ENCODE data around the gene SPATA31D4. TPM values are rescaled to one million over a fixed set of nuclear protein-coding genes. Genes with fewer than 3 reads are reported as not detected.
"Not testable (repeated sequence)": the region's sequence is repeated elsewhere in the genome, so short reads cannot be mapped to it uniquely, and the experiment has no call there.

SPATA31D4 gene
- not detected for polyA plus RNA-seq (ENCODE audit: insufficient read length)

- not testable (repeated sequence) for DNase-seq
Measured at GRCh38 chr9:81928305-81928704, at the start of gene SPATA31D4. Gene SPATA31D4, plus strand, starts transcription at chr9:81928428. Its CDS starts 86 bp downstream, at chr9:81928514.

GRCh38 chr9:81878530-81878929 lies 49.7 kb upstream of the SPATA31D4 start:
- no peak for DNase-seq

GRCh38 chr9:81879501-81879916 lies 48.7 kb upstream of the SPATA31D4 start:
- no peak for DNase-seq

DNA sequence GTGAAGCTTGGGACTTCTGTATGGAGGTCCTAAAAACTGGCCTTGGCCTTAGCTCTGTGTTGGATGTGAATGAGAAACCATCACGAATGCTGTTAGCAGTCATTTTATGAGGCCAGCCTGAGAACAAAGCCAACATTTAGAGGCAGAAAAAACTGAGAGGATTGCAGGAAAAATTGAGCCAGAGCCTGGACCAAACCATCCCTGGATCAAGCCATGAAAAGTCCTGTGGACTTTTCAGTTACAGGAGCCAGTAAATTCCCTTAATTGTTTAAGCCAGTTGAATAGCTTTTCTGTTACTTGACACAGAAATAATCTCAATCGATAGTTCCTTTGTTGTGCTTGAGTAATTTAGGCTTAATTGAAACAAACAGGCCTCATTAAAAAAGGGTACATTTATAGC lies 42.6 kb upstream of the SPATA31D4 start:
- DNase-seq = no peak

DNA sequence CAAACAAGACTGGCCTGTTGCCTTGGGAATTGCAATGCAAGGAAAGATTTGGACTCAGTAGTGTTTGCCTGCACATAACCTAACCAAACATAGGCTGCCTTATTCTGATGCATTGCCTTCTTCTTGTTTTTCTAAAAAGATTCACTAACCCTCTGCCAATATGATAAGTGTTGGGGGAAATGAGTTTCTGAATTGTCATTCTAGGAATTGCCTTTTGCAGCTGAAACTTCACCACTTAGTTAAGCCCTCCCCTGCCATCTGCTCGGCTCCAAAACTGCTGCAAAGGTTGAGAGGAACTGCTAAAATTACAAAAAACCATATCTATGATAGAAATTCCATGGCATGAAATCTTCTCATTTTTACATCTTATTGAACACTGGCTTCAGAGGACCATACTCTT lies 41.6 kb upstream of the SPATA31D4 start:
- DNase-seq = no peak

- no peak for DNase-seq
Measured at GRCh38 chr9:81890104-81890503, 38.1 kb upstream of the SPATA31D4 start.

DNA sequence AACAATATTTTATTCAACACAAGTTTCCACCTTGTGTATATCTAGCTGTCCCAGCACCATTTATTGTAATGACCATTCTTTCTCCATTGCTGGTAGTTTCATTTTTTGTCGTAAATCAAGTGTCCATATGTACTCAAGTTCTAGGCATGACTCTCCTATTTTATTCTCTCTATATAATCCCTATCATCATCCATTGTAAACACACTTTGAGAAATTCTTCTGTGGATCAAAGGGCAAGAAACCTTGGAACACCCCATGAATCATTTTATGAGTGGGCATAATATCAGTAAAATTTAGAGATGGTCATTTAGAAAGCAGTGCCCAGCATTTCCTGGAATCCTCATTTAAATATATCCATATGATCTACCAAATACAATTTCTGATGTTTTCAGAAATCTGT lies 35.8 kb upstream of the SPATA31D4 start:
- no peak for DNase-seq

- DNase-seq = no peak
Measured at GRCh38 chr9:81893929-81894328, 34.3 kb upstream of the SPATA31D4 start.

GRCh38 chr9:81894891-81895290 lies 33.3 kb upstream of the SPATA31D4 start:
- DNase-seq = no peak

DNA sequence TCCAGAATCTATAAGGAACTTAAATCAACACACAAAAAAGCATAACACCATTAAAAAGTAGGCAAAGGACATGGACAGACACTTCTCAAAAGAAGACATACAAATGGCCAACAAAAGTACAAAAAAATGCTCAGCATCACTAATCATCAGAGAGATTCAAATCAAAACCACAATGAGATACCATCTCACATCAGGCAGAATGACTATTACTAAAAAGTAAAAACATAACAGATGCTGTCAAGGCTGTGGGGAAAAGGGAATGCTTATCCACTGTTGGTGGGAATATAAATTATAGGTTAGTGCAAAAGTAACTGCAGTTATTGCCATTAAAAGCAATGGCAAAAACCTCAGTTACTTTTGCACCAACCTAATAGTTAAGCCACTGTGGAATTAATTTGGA lies 32.2 kb upstream of the SPATA31D4 start:
- DNase-seq = no peak

- no peak for DNase-seq
Measured at GRCh38 chr9:81898851-81899250, 29.4 kb upstream of the SPATA31D4 start.

DNA sequence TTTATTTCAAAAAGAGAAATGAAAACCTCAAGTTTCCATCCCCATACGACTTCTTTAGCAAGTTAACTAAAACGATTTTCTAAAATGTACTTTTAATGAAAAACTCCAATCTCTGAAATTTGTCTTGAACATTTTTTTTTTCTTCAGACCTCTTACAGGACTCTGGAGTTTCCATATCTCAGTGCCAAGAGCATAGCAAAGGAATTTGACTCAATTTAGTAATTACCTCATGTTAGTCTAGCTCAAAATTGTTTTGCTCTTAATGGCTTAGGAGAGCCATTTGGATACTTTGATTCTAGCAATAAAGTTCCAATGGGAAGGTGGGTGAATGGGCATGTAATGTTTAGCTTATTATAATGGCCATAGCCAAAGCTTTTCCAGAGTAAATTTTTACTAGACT lies 26.0 kb upstream of the SPATA31D4 start:
- DNase-seq = peak; percentile 26

DNA sequence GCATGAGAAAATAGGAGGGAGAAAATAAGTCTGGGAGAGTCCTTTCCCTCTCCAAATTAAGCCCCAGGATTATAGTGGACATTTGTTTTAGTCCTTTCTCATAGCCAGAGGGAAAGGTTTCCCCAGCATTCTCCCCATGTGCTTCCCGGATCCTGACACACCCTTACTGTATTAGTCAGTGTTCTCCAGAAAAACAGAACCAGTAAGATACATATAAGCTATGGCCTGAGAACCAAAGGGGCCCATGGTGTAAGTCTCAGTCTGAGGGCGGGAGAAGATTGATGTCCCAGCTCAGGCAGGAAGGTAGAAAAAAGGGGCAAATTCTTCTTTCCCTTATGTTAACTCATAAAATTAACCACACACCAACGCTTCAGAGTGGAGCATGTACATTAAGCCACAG lies 25.6 kb upstream of the SPATA31D4 start:
- no peak for DNase-seq

DNA sequence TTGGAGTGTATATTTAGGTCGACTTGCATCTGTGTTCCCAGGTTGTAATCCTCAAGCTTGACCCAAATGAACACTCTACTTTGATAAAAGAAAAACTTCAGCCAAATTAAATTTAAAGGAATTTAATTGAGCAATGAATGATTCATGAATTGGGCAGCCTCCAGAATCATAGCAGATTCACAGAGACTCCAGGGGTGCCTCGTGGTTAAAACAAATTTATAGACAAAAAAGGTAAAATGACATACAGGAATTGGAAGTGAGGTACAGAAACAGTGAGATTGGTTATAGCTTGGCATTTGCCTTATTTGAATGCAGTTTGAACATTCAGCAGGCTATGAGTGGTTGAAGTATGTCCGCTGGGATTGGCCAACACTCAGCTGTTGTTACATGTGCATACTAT lies 21.6 kb upstream of the SPATA31D4 start:
- no peak for DNase-seq

GRCh38 chr9:81912135-81912534 lies 16.1 kb upstream of the SPATA31D4 start:
- no peak for DNase-seq

DNA sequence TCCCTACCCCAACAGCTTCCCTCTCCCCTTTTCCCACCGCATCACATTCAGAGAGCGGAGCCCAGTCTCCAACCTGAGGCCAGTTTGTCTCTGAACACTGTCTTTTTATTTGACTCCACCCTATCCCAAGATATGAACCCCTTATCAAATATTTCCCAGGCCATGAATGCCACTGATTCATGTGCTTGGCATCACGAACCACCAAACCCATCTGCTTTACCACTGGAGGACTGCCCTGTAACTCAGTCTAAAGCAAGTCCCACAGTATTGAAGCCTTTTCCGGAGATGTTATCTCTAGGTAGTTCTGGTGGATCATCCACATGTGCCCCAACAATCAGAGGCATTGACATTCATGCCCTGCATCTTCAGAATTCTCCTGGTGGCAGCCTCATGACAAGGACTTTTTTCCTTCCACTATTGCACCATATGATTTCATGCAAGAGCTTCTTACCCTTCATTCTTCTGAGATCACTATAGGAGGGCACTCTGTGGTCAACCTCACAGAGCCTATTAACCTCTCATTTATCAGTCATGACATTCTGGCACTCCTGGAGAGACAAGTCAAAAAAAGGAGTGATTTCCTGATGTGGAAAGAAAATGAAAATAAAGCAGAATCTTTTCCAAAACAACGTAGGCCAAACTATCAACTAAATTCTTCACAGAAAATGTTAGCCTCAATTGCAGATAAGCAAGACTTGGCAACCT lies 12.3 kb upstream of the SPATA31D4 start:
- no peak for DNase-seq

DNA sequence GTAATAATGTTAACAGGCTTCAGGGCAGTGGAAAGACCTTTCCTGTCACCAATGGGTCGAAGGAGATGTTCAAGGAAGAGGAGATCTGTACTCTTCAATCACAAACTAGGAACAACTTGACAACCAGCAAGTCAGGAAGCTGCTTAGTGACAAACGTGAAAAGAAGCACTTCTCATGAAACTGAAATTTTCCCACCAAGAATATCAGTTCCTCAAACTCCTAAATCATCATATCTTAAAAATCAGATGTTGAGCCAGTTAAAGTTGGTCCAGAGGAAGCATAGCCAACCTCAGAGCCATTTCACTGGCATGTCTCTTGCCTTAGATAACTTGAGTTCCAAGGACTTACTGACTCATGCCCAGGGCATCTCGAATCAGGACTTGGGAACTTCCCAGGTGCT lies 9.7 kb upstream of the SPATA31D4 start:
- DNase-seq = not testable (repeated sequence)

- DNase-seq = not testable (repeated sequence)
Measured at GRCh38 chr9:81930147-81930546, 1.9 kb downstream of the SPATA31D4 start.

DNA sequence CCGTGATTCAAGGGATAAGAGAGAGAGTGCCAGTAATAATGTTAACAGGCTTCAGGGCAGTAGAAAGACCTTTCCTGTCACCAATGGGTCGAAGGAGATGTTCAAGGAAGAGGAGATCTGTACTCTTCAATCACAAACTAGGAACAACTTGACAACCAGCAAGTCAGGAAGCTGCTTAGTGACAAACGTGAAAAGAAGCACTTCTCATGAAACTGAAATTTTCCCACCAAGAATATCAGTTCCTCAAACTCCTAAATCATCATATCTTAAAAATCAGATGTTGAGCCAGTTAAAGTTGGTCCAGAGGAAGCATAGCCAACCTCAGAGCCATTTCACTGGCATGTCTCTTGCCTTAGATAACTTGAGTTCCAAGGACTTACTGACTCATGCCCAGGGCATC lies 5.3 kb downstream of the SPATA31D4 start:
- DNase-seq = not testable (repeated sequence)

DNA sequence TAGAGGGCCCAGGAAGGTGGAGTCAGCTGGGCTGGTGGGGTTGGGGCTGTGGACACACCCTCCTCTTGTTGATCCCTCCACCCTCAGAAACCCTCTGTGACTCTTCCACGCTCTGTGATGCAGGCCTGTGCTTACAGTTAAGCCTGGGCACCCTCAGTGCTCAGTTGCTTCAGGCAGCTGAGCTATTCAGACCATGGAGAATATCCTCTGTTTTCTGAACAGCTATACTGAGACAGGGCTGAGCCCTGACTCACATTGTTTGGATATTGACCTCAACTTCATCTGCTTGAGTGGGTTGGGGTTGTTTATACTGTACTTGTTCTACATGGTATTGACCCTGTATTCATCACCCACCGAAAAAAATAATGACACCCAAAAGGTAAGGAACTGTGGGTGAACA lies 15.2 kb downstream of the SPATA31D4 start, which contains the start of gene SPATA31D3:
TSS of gene SPATA31D3 (plus strand) at position 108 of the 400 bp plus-strand sequence. CDS start at position 194, 86 bp downstream.
- DNase-seq = not testable (repeated sequence)

DNA sequence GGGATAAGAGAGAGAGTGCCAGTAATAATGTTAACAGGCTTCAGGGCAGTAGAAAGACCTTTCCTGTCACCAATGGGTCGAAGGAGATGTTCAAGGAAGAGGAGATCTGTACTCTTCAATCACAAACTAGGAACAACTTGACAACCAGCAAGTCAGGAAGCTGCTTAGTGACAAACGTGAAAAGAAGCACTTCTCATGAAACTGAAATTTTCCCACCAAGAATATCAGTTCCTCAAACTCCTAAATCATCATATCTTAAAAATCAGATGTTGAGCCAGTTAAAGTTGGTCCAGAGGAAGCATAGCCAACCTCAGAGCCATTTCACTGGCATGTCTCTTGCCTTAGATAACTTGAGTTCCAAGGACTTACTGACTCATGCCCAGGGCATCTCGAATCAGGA lies 20.4 kb downstream of the SPATA31D4 start:
- DNase-seq = not testable (repeated sequence)

GRCh38 chr9:81953096-81953495 lies 24.9 kb downstream of the SPATA31D4 start:
- no peak for DNase-seq

GRCh38 chr9:81955625-81956024 lies 27.4 kb downstream of the SPATA31D4 start:
- DNase-seq = no peak
